Peyer's patch (tissue), 4 donors: ENCODE results near the gene TLR3. TPM values are rescaled to one million over a fixed set of nuclear protein-coding genes. Genes with fewer than 3 reads are reported as not detected.
A peak's percentile ranks its signal among the peaks of the same experiment; 100 is the strongest.
"Not testable (repeated sequence)": the region's sequence is repeated elsewhere in the genome, so short reads cannot be mapped to it uniquely, and the experiment has no call there.

ENCODE experiments used
- DNase-seq, 3 donors: peaks; one replicate each; pipeline ENCODE4 v3.0.0-alpha.2; 2017 to 2019
- H3K27ac ChIP-seq, 4 donors: fragments of 200-600 bp; sonication (generic); one replicate each; pipeline ENCODE4 v1.5.1; 2016 to 2019
- H3K27me3 ChIP-seq, 2 donors: fragments of 200-600 bp; sonication (generic); one replicate each; pipeline ENCODE4 v1.5.1; 2019
- H3K36me3 ChIP-seq, 3 donors: fragments of 200-600 bp; sonication (generic); one replicate each; pipeline ENCODE4 v1.5.1; 2016 to 2019
- H3K4me1 ChIP-seq, 4 donors: fragments of 200-600 bp; sonication (generic); one replicate each; pipeline ENCODE4 v1.5.1; 2016 to 2019
- H3K4me3 ChIP-seq, 4 donors: fragments of 200-600 bp; sonication (generic); 1 replicate in 3 of 4; 2 replicates in 1 of 4; pipeline ENCODE4 v1.5.1; 2016 to 2019; ENCODE audit warnings: mild to moderate bottlenecking in 1 of 4
- H3K9me3 ChIP-seq, 4 donors: fragments of 200-600 bp; sonication (generic); one replicate each; pipeline ENCODE4 v1.5.1; 2016 to 2019; ENCODE audit warnings: mild to moderate bottlenecking in 1 of 4
- POLR2A ChIP-seq, 2 donors: fragments of 450-650 bp; IDR thresholded peaks; one replicate each; pipeline ENCODE4 v1.5.1; 2017; ENCODE audit warnings: antibody characterized with exemption in 2 of 2, mild to moderate bottlenecking in 2 of 2, moderate library complexity in 2 of 2
- total RNA-seq, 4 donors: library from RNA; depleted of rRNA; stranded (reverse); fragments of >200 nt; gene quantifications; one replicate each; pipeline ENCODE4 v1.1.0, GENCODE V29; 2016
- TF ChIP-seq, protein P1 (sequence below), 6 experiments: fragments of 450-650 bp in 4 of 6; fragments of 200-600 bp in 2 of 6; sonication (generic) in 1 of 6; IDR thresholded peaks; one replicate each; pipeline ENCODE4 v1.5.1; 2017 to 2019; ENCODE audit warnings: antibody characterized with exemption in 6 of 6, mild to moderate bottlenecking in 3 of 6, moderate library complexity in 1 of 6

Gene TLR3
- total RNA-seq, 4 donors from 2014 or later, result 5.0 to 49.4 (median 12.8) TPM

DNA sequence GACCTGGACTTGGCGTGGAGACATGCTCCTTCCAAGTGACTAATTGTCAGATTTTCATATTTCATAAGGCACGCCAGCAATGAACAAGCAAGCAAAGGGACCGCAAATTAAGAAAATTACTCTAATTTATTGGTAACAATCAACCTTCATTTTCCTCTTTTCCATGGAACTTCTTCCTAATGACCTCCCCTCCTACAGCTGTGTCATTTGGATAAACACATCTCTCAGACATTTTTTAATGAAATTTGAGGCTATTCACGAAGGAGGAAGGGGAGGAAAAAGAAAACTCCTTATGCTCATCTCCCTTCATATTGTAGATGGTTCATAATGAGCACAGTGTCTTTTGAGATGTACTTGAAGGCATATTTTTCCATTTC, 38.6 kb upstream of the TLR3 start:
- TF ChIP-seq POLR2A (IDR thresholded peaks at IDR 0.05), result no peak
- TF ChIP-seq, protein P1, sequence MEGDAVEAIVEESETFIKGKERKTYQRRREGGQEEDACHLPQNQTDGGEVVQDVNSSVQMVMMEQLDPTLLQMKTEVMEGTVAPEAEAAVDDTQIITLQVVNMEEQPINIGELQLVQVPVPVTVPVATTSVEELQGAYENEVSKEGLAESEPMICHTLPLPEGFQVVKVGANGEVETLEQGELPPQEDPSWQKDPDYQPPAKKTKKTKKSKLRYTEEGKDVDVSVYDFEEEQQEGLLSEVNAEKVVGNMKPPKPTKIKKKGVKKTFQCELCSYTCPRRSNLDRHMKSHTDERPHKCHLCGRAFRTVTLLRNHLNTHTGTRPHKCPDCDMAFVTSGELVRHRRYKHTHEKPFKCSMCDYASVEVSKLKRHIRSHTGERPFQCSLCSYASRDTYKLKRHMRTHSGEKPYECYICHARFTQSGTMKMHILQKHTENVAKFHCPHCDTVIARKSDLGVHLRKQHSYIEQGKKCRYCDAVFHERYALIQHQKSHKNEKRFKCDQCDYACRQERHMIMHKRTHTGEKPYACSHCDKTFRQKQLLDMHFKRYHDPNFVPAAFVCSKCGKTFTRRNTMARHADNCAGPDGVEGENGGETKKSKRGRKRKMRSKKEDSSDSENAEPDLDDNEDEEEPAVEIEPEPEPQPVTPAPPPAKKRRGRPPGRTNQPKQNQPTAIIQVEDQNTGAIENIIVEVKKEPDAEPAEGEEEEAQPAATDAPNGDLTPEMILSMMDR (IDR thresholded peaks at IDR 0.05), result no peak
- no peaks in the 10 kb centered on the region for H3K27me3 ChIP-seq
- H3K27ac ChIP-seq, result peak overlapping the region; percentile 1 to 64 (median 45)
- no peaks in the 10 kb centered on the region for H3K36me3 ChIP-seq
- DNase-seq, result no peak
- H3K4me3 ChIP-seq, result peak overlapping the region in 1 of 4 donors; percentile 0
- no peaks in the 10 kb centered on the region for H3K9me3 ChIP-seq
- H3K4me1 ChIP-seq, result peaks cover 0 to 17% (median 0%) of the 10 kb centered on the region in 4 donors

- H3K4me1 ChIP-seq, result peaks cover 0 to 17% (median 0%) of the 10 kb centered on the region in 4 donors
- no peak overlapping the region for H3K4me3 ChIP-seq
- H3K36me3 ChIP-seq, result no peaks in the 10 kb centered on the region
- H3K9me3 ChIP-seq, result no peaks in the 10 kb centered on the region
- no peaks in the 10 kb centered on the region for H3K27me3 ChIP-seq
- TF ChIP-seq, protein P1 (IDR thresholded peaks at IDR 0.05), result no peak
- no peak for TF ChIP-seq POLR2A (IDR thresholded peaks at IDR 0.05)
- H3K27ac ChIP-seq, result peak overlapping the region in 2 of 4 donors; percentile 63 to 64
- DNase-seq, result no peak
These were observed 38.2 kb upstream of the TLR3 start for GRCh38 chr4:186030795-186031194.

DNA sequence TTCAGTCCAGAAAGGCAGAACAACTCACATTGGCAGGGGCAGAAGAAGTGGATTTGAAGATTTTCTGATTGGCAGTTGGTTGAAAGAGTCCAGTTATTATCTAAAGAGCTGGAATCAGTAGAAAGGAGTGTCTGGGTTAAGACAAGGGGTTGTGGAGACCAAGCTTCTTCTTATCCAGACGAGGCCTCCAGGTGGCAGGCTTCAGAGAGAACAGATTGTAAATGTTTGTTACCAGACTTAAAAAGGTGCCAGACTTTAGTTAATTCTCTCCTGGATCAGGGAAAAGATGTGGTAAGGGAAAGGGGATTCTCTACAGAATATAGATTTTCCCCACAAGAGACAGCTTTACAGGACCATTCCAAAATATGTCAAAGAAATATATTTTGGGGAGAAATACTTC, 36.7 kb upstream of the TLR3 start:
- H3K9me3 ChIP-seq, result no peaks in the 10 kb centered on the region
- no peak for DNase-seq
- H3K4me3 ChIP-seq, result no peak overlapping the region
- H3K27me3 ChIP-seq, result no peaks in the 10 kb centered on the region
- TF ChIP-seq, protein P1 (IDR thresholded peaks at IDR 0.05), result no peak
- TF ChIP-seq POLR2A (IDR thresholded peaks at IDR 0.05), result no peak
- H3K4me1 ChIP-seq, result peaks cover 0 to 17% (median 0%) of the 10 kb centered on the region in 4 donors
- H3K36me3 ChIP-seq, result no peaks in the 10 kb centered on the region
- H3K27ac ChIP-seq, result no peak overlapping the region

GRCh38 chr4:186033027-186033426, 35.9 kb upstream of the TLR3 start:
- Histone ChIP-seq H3K36me3 (no peaks in the 10 kb centered on the region), H3K4me1 (peaks cover 0 to 17% (median 0%) of the 10 kb centered on the region in 4 donors), H3K27ac (no peak overlapping the region), H3K27me3 (no peaks in the 10 kb centered on the region), H3K9me3 (no peaks in the 10 kb centered on the region), H3K4me3 (no peak overlapping the region)
- no peak for DNase-seq
- TF ChIP-seq, protein P1 (IDR thresholded peaks at IDR 0.05), result no peak
- no peak for TF ChIP-seq POLR2A (IDR thresholded peaks at IDR 0.05)

- not testable (repeated sequence) for H3K27ac ChIP-seq, H3K9me3 ChIP-seq, H3K4me3 ChIP-seq, DNase-seq, H3K27me3 ChIP-seq, H3K36me3 ChIP-seq
- H3K4me1 ChIP-seq, result peaks cover 0 to 14% (median 0%) of the 10 kb centered on the region in 4 donors
These were observed 34.3 kb upstream of the TLR3 start for GRCh38 chr4:186034613-186035012.

DNA sequence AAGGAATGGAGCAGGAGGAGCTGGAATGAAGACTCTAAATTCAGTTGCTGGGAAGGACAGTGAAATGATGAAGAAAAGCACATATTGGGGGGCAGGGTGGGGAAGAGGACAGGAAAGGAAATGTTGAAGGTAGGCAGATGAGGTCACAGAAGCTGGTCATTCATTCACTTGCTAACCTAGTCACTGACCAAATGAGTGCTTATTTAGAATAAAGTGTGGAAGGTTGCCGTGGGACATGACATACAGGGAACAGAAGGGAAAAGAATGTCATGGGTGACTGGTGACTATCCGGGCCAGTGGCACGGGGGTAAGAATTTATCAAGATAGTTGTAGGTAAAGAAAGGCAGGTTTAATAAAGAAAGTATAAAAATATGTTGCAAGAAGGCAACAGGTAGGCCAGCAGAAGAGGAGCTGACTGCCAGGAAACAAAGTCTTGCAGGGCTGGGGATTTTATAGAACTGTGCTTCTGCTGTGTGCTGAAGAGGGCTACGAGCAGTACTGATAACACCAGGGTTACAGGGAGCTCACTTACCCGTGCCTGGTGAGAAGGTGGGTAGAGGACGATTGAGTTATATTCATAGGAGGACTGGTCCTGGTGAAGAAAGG, 31.9 kb upstream of the TLR3 start:
- H3K9me3 ChIP-seq, result no peaks in the 10 kb centered on the region
- TF ChIP-seq POLR2A (IDR thresholded peaks at IDR 0.05), result no peak
- TF ChIP-seq, protein P1 (IDR thresholded peaks at IDR 0.05), result no peak
- H3K4me1 ChIP-seq, result no peaks in the 10 kb centered on the region
- DNase-seq, result no peak
- H3K4me3 ChIP-seq, result no peak overlapping the region
- no peaks in the 10 kb centered on the region for H3K36me3 ChIP-seq
- H3K27ac ChIP-seq, result no peak overlapping the region
- no peaks in the 10 kb centered on the region for H3K27me3 ChIP-seq
